ENCODE measurements around the gene KRTAP4-1.
"Not testable (repeated sequence)": the region's sequence is repeated elsewhere in the genome, so short reads cannot be mapped to it uniquely, and the experiment has no call there.

KRTAP4-1 gene

DNA sequence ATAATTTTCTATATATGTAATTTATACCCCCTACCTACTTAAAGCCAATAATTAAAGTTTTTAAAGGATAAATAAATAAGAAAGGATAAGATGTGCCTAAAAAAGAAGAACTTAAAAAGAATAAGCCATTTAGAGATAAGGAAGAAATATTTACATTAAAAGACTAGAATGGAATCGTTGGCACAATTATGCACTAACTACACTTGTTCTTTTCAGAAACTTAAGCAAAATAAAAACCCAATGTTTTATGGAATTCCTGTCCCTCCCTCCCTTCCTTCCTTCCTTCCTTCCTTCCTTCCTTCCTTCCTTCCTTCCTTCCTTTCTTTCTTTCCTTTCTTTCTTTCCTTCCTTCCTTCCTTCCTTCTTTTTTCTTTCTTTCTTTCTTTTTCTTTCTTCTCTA is 39.9 kb downstream of the KRTAP4-1 start:
- TF ChIP-seq OSR1 (CRISPR knock-in tag; IDR thresholded peaks at IDR 0.05) (no peak), ZFP3 (CRISPR knock-in tag; IDR thresholded peaks at IDR 0.05) (no peak), TOX (CRISPR knock-in tag; IDR thresholded peaks at IDR 0.05; ENCODE audit: borderline replicate concordance) (no peak), BACH2 (CRISPR knock-in tag; IDR thresholded peaks at IDR 0.05; ENCODE audit: borderline replicate concordance) (no peak), ZC3H10 (CRISPR knock-in tag; IDR thresholded peaks at IDR 0.05) (no peak), GLIS3 (CRISPR knock-in tag; IDR thresholded peaks at IDR 0.05) (no peak), PATZ1 (CRISPR knock-in tag; IDR thresholded peaks at IDR 0.05; ENCODE audit: borderline replicate concordance) (no peak), PPARA (CRISPR knock-in tag; IDR thresholded peaks at IDR 0.05; ENCODE audit: borderline replicate concordance) (no peak), CREB5 (CRISPR knock-in tag; IDR thresholded peaks at IDR 0.05; ENCODE audit: low read depth) (no peak), ARNTL (CRISPR knock-in tag; IDR thresholded peaks at IDR 0.05; ENCODE audit: borderline replicate concordance, low read depth) (no peak), ZNF70 (CRISPR knock-in tag; IDR thresholded peaks at IDR 0.05) (no peak), CSDC2 (CRISPR knock-in tag; IDR thresholded peaks at IDR 0.05) (no peak), SNAI2 (CRISPR knock-in tag; IDR thresholded peaks at IDR 0.05) (no peak), ZNF8 (CRISPR knock-in tag; IDR thresholded peaks at IDR 0.05) (no peak)
- TF ChIP-seq, protein P1, sequence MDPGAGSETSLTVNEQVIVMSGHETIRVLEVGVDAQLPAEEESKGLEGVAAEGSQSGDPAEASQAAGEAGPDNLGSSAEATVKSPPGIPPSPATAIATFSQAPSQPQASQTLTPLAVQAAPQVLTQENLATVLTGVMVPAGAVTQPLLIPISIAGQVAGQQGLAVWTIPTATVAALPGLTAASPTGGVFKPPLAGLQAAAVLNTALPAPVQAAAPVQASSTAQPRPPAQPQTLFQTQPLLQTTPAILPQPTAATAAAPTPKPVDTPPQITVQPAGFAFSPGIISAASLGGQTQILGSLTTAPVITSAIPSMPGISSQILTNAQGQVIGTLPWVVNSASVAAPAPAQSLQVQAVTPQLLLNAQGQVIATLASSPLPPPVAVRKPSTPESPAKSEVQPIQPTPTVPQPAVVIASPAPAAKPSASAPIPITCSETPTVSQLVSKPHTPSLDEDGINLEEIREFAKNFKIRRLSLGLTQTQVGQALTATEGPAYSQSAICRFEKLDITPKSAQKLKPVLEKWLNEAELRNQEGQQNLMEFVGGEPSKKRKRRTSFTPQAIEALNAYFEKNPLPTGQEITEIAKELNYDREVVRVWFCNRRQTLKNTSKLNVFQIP (CRISPR knock-in tag; IDR thresholded peaks at IDR 0.05; ENCODE audit: borderline replicate concordance, low read depth) = no peak
- TF ChIP-seq, protein P2, sequence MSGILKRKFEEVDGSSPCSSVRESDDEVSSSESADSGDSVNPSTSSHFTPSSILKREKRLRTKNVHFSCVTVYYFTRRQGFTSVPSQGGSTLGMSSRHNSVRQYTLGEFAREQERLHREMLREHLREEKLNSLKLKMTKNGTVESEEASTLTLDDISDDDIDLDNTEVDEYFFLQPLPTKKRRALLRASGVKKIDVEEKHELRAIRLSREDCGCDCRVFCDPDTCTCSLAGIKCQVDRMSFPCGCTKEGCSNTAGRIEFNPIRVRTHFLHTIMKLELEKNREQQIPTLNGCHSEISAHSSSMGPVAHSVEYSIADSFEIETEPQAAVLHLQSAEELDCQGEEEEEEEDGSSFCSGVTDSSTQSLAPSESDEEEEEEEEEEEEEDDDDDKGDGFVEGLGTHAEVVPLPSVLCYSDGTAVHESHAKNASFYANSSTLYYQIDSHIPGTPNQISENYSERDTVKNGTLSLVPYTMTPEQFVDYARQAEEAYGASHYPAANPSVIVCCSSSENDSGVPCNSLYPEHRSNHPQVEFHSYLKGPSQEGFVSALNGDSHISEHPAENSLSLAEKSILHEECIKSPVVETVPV (CRISPR knock-in tag; IDR thresholded peaks at IDR 0.05) = no peak
- no peak for ATAC-seq

DNA sequence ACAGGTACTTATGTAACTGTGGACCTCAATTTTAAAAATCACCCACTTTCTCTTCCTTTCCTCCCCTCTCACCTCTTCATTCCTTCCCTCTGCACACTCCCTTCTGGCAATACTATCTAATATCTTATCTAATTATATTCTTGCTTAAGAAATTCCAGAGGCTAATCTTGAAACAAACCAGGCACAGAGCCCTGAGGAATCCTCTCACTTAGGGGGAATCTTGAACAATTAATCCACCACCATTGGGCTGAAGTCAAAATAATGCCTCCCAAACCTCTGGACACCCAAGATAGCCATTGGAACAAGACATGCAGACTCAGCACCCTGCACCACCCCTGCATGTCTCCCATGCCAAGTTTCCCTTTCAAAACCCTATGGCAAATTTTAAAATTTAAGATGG is 43.4 kb downstream of the KRTAP4-1 start:
- TF ChIP-seq CREB5 (CRISPR knock-in tag; IDR thresholded peaks at IDR 0.05; ENCODE audit: low read depth) (no peak), TCF4 (CRISPR knock-in tag; IDR thresholded peaks at IDR 0.05; ENCODE audit: borderline replicate concordance) (no peak), TOX (CRISPR knock-in tag; IDR thresholded peaks at IDR 0.05; ENCODE audit: borderline replicate concordance) (no peak), BACH2 (CRISPR knock-in tag; IDR thresholded peaks at IDR 0.05; ENCODE audit: borderline replicate concordance) (no peak), ZC3H10 (CRISPR knock-in tag; IDR thresholded peaks at IDR 0.05) (no peak), SNAI2 (CRISPR knock-in tag; IDR thresholded peaks at IDR 0.05) (no peak), GLIS3 (CRISPR knock-in tag; IDR thresholded peaks at IDR 0.05) (no peak), ESRRG (CRISPR knock-in tag; IDR thresholded peaks at IDR 0.05) (no peak), ZNF565 (CRISPR knock-in tag; conservative IDR thresholded peaks at IDR 0.05; ENCODE audit: low read depth) (no peak)
- TF ChIP-seq, protein P1 (CRISPR knock-in tag; IDR thresholded peaks at IDR 0.05; ENCODE audit: borderline replicate concordance, low read depth) = no peak
- no peak for ATAC-seq

DNA sequence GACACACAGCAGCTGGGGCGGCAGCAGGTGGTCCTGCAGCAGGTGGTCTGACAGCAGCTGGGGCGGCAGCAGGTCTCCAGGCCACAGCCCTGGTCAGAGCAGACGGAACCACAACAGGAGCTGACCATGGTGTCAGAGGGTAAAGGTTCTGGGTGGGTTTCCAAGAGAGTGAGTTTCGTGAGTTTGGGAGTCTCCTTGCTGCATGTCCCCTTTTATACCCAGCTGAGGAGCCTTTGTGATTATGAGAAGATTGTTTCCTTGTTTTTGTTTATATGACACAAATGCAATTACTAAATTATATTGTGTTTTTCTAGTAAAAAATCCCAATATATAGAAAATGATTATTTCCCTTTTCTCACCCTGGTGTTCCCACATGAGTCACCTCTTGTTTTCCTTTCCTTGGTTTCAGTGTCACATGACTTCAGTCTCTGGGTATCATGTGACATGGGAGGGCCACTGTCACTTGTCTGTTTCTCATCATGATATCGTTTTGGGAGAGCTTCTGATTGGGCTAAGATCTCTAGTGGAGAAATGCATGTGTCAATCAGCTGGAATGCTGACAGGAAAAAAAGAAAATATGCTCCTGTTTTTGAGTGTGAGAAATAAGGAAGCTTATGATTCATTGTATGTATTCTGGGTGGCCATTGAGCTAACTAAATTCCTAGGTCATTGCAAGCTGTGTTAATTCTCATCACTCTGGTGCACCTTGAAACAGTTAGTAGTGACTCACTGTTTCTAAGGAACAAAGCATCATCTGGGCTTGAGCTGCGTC is 44.2 kb downstream of the KRTAP4-1 start, which contains the start of gene KRTAP4-6:
Gene KRTAP4-6, minus strand, starts transcription at position 185 of the 772 bp plus-strand sequence. Its CDS starts 57 bp downstream, at position 128.
- ATAC-seq = no peak
- TF ChIP-seq, protein P2 (CRISPR knock-in tag; IDR thresholded peaks at IDR 0.05) = no peak
- TF ChIP-seq RARB (CRISPR knock-in tag; IDR thresholded peaks at IDR 0.05) = no peak
- TF ChIP-seq PPARA (CRISPR knock-in tag; IDR thresholded peaks at IDR 0.05; ENCODE audit: borderline replicate concordance) = no peak
- TF ChIP-seq ESRRG (CRISPR knock-in tag; IDR thresholded peaks at IDR 0.05) = no peak
- no peak for TF ChIP-seq CREB5 (CRISPR knock-in tag; IDR thresholded peaks at IDR 0.05; ENCODE audit: low read depth)
- no peak for TF ChIP-seq ZNF70 (CRISPR knock-in tag; IDR thresholded peaks at IDR 0.05)
- no peak for TF ChIP-seq ZFP30 (CRISPR knock-in tag; IDR thresholded peaks at IDR 0.05)
- no peak for TF ChIP-seq ZC3H10 (CRISPR knock-in tag; IDR thresholded peaks at IDR 0.05)

DNA sequence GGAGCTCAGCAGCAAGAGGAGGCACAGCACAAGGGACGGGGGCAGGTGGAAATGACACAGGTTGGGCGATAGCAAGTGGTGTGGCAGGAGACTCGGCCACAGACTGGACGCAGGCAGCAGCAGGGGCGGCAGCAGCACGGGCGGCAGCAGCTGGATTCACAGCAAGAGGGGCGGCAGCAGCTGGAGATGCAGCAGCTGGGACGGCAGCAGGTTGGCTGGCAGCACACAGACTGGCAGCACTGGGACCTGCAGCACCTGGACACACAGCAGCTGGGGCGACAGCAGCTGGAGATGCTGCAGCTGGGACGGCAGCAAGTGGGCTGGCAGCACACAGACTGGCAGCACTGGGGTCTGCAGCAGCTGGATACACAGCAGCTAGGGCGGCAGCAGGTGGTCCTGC is 44.8 kb downstream of the KRTAP4-1 start:
- ATAC-seq = not testable (repeated sequence)

All from SK-N-SH treated with all-trans-retinoic acid at 6 μM for 48 hours (cell line).